NOMO-1 treated with dmso at 0.1 percent for 144 hours (cell line): Measurements from ENCODE around the gene KCNIP4.

Source experiments
- DNase-seq: peaks from one replicate; lab custom pipeline; 2025; ENCODE audit not compliant: unreplicated experiment; lab: John Stamatoyannopoulos, UW

Gene KCNIP4

DNA sequence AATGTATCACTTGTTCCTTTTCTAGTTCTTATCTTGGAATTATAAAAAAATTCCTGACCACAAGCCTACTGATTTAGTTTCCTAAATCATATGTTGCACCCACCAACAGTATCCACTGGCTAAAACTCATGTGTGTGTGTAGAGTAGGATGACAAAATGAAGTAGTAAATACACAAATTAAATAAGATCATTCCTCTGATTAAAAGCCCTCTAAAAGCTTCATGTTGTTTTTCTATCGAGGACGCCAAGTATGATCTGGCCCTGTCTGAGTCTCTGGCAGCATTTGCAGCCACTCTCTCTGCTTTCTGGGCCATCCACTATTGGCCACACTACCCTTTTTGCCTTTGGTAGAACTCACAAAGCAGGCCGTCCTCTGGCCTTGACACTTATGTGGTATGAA is 1064.9 kb downstream of the KCNIP4 start:
- no peak for DNase-seq

DNA sequence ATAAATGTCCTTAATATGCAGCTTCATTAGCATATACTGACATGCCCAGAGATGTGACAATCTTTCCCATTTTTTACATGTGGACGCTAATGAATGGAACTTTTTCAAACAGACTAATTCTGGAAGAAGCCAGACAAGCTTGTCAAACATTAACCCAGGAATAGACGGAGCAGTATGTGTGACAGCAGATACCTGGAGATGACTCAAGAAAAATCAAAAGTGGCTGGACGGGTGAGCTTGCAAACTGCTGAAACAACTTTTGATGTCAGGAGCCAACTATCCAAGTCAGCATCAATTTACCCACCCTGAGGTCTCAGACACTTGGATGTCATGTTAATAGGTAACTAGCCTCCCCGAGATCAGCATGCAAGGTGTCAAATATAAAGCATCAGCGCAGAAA is 1065.3 kb downstream of the KCNIP4 start:
- DNase-seq, result no peak

DNA sequence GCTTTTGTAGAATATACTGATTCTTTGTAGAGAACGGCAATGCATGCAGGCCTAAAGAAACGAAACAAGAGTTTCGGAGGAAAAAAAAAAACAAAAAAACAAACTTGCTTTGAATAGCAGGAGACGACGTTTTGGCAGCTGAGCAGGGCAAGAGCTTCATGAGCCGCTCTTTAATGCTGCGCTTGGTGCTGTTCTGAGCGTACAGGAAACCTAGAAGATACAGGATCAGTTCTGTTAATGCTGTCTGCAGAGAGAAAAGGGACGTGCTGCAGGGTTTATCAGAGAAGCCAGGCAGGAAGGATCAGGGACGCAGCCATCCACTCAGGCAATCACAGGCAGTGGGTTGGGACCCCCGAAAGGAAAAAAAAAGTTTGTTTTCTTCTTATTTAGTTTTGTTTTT is 1066.1 kb downstream of the KCNIP4 start:
- no peak for DNase-seq

DNA sequence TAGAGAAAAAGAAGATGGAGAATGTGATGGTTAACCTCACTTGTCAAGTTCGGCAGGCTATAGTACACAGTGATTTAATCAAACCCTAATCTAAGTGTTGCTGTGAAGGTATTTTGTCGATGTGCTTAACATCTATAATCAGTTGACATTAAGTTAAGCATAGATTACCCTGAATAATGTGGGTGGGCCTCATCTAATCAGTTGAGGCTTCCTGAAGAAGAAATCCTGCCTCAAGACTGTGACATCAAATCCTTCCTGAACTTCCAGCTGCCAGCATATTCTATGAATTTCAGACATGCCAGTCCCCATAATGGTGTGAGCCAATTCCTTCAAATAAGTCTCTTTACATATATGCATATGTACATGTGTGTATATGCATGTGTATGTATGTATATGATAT is 1066.9 kb downstream of the KCNIP4 start:
- DNase-seq, result no peak

DNA sequence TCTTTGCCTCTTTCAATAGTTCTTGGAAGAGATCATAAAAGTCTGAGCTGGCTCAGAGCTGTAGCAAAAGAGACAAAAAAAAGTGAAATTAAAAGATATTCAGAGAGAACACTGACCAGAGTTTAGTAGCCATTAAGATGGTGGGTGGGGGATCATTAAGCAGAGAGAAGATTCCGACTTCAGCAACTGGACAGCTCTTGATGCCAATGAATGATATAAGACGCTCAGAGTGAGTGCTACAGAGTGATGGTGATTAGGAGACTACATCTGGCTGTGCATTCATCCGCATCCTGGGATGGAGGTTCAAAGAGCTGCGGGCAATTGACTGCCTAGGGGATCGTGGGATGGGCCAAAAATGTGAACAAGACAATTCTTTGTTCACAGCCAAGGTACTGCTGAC is 1069.8 kb downstream of the KCNIP4 start:
- no peak for DNase-seq

DNA sequence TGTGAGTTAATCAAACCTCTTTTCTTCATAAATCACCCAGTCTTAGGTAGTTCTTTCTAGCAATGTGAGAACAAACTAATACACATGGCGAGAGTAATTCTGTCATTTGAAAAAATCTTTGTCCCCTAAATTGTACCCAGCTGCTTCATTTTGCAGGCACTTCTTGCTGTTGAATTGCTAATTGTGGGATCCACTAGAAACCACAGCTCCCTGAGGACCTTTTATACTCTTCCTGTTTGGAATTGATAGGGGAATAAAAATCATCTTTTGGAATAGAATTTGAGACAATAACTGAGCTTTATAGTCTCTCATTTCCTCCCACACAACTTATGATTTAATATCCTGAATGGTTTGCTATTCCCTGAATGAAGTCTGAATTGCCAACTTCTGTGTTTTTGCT is 1078.1 kb downstream of the KCNIP4 start:
- DNase-seq, result no peak

DNA sequence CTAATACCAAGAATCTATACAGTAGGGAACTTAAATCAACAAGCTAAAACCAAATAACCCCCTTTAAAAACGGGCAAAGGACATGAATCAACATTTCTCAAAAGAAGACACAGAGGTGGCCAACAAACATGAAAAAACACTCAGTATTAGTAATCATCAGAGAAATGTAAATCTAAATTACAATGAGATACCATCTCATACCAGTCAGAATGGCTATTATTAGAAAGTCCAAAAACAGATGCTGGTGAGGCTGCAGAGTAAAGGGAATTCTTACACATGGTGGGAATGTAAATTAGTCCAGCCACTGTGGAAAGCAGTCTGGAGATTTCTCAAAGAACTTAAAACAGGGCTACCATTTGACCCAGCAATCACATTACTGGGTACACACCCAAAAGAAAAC is 1080.5 kb downstream of the KCNIP4 start:
- DNase-seq, result no peak

DNA sequence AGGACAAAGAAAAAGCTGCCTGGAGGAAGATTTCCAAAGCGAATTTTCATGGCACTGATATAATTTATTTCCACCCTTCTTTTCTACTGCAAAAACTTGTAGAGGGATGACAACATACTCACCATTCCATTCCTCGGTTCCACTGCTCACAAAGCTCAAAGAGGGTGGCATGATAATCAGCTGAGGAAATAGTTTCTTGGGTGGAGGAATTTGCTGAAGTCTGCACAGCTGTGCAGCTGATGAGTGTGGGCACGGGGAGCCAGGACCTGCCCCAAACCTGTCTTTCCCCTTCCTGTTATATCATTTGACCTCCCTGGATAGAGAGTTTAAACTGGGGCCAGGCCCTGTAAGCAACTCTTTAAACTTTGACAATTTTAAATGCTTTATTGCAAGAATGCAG is 1087.7 kb downstream of the KCNIP4 start:
- no peak for DNase-seq

DNA sequence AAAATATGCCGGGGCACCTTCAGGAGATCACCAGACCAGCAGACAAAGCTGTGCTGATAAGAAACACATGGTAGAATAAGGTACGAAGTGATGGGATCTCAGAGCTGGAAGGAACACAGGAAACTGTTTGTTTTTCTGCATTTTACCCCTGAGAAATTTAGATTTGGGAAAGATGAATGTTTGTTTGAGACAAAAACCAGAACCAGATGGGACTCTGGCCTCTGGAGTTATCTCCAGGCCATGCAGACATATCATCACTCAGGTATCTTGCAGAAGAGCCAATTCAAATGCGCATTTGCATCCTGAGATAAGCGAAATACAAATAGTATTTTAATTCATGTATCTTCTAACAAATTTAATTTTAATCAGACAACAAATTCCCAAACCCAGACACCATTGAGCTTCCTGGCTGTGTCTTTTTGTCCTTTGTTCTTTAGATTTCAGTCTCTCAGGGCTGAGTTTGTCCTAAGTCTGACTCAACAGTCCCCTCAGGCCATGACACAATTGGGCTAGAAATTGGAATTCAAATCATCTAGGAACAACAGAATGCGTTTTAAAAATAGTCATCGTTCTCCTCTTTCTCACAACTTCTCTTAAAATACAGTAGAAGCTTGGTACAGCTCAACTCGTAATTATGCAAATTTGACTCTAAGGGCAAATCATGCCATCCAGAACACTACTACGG is 1089.3 kb downstream of the KCNIP4 start:
- DNase-seq, result no peak

DNA sequence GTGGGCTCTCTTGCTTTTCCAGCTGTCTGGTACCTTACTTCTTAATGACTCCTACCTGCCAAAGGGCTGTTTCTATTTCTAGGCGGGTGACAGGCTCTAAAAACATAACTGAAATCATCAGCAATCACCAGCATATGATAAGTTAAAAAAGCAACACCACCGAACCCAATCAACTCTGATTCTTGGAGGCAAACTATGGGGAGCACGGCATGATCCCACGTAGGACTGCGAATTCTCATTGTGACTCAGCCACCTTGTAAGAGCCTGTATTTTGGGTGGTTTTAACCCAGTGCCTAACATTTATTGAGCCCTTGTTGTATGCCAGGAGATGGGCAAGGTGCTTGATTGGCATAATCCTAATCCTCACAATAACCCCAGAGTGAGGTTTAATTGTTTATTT is 1091.5 kb downstream of the KCNIP4 start:
- DNase-seq, result no peak

DNA sequence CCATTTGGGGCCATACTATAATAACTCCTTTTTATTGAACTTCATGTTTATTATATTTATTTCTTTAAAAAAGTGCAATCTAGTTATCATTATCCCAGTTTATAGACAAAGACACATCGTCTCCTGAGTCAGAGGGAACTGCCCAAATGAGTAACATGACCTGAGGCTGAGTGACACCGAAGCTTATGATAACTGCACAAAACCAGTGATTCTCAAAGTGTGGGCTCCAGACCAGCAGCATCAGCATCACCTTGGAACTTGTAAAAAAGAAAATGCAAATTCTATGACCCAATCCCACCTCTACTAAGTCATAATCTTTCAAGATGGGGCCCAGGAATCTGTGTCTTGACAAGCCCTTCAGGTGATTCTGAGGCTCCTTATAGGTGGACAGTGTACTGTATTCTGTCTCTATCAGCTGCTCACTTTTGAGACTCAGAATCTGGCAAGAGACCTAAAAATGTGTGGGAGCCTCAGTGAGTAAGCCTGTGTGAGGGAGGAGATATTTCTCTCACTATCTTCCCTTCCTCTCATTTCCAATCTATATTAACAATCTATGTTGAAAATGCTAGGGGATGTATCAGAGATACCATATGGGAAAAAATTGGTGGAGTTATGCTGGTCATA is 1101.3 kb downstream of the KCNIP4 start:
- DNase-seq, result no peak

DNA sequence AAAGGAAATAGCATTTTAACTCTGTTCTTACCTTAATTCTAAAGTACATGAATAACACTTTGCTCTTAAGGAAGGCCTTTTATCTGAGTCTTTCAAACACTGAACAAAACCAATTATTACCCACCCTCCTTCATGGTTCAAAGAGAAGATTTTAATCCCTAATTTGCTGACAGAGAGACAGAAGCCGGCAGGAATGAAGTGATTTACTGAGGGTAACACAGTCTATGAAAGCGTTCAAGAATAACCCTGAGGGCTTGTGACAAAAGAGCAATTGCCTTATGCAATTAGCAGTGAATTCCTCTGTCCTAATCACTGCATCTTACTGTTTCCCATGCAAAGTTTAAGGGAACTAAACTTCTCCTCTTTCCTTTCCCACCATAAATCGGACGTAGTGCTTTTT is 1104.3 kb downstream of the KCNIP4 start:
- no peak for DNase-seq

DNA sequence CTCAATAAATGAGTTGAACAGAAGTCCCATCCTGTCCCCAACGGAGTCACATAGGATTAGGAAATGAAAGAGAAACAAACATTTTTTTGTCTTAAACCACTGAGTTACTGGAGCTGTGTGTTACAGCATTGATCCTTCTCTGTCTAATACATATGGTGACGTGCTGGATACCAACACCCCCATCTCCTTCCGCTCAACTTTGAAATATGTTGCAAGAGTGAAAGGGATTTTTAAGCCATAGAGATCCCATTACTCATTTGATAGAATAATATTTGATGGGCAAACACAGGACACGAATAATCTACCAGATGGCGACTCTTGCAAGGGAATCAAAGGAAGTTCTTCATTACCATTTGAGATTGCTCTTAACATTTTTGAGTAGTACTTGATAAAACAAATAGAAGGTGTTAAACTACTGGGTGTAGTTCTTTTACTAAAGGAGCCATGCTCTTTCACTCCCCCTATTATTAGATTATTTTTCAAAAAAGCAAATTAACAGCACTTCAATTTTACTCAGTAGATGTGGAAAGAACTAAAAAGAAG is 1107.9 kb downstream of the KCNIP4 start:
- no peak for DNase-seq

DNA sequence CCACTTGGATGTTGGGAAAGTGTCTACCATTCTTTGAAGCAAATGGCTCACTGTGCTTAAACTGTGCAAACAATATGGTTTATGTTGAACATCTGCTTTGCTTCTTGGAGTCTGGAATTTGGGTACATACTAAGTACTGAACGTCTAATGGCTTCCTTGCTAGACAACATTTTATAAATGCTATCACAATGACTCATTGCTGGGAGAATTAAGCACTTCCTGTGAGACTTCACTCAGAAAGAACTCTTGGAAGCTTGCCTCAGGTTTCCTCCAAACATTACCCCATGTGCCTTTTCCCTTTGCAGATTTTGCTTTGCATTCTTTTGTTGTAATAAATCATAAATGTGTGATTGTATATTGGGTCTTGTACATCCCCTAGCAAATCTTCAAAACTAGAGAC is 1108.6 kb downstream of the KCNIP4 start:
- no peak for DNase-seq

DNA sequence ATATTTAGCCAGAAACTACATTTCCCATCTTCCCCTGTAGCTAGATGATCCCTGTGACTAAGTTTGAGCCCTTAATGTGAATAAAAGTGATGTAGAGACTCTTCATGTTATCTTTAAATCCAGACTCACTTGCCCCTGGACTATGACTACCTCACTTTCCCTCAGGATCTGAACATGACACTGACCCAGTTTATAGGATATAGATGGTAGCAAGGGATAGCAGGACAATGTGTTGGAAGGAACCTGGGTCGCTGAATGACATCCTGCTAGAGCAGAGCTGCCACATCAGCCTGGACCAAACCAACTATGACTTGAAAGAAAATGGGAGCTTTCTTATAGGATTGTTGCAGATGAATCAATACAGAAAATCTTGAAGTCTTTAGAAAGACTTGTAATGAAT is 1110.1 kb downstream of the KCNIP4 start:
- no peak for DNase-seq

DNA sequence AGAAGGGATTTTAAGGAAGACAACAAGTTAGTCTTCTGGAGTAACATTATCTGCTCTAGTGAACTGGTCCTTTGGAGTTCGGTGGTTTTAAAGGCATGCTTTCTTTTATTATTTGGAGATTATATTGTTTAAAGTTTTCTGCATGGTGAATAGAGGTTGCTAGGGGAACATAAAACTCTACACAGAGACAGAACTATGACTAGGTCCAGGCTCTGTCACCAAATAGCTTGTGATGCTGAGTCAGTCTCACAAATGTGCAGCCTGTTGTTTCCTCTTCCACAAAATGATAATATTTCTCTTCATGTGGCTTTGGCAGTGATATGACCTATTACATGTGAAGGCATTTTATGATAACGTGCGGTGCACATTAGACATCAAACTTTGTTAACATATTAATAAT is 1115.7 kb downstream of the KCNIP4 start:
- no peak for DNase-seq

DNA sequence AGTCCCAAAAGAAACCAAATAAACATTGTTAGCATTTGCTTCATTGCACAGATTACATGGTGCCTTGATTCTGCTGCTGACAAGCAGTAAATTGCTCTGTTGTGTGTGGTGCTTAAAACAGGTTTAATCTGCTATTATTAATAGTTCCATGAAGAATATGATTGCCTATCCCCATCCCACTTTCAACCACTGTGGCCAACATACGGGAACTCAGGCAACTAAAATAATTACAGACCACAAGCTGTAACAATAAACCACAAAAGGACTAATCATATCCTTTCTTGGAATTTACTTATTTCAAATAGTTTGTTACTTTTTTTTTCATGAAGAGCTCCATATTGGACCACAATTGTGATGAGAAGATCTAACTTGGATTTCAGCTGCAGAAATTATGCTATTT is 1116.8 kb downstream of the KCNIP4 start:
- DNase-seq, result no peak

DNA sequence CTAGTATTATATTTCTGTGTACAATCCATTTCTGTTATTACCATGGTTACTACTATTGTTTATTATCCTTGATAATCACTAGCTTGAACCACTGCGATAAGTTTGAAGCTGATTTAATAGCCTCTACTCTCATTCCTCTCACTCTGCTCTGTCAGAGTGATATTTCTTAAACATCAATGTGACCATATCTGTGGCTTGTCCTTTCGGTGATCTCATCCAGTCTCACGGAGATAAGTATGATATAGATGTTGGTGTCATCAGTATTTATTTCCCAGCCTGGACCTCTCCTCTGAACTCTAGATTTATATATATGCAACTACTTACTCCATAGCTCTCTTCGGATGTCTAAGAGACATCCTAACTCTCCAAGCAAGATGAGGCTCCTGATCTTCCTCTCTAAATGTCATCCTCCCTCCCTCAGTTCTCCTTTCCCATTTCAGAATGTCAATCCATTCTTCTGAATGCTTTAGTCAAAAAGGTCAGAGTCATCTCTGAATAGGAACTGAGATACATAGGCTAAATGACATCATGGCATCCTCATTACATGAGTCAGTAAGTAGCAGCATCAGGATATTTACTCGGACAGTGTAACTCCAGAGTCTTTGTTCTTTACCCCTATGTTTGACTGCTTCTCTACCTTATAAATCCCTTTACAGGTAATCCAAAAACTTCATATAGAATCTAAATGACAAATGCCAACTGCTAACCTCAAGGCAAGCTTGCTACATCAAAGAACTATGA is 1118.8 kb downstream of the KCNIP4 start:
- DNase-seq, result no peak

DNA sequence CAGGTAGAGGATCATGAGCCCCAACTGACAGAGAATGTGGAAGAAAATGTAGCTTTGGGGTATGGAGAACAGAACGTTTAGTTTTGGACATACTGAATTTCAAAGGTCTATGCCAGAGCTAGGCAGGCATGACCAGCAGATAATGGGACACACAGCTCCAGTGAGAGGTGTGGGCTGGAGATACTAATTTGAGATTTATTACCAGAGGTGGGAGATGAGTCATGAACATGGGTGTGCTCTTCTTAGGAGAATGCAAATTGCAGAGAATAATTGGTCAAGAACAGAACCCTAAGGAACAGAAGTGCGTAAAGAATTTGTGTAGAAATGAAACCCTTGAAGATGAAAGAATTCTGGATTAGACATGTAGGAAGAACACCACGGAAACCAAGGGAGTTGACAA is 1123.1 kb downstream of the KCNIP4 start:
- no peak for DNase-seq

DNA sequence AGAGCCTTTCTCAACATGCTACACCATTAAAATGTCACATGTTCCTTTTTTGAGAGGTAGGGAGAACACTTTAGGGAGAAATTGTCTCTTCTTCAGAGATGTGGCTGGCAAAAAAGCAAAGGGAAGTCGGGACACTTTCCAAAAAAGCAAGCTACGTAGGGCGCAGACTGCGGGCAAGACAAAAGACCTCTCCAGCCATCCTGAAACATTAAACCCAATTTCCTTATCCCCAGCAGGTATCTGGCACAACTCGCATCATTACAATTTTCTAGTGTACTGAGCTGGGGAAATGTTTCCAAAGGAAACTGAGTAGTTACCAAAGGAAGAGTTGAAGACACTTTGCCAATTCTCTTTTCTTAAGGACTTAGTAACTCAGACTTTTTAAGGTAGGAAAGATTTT is 1132.3 kb downstream of the KCNIP4 start:
- DNase-seq, result no peak

DNA sequence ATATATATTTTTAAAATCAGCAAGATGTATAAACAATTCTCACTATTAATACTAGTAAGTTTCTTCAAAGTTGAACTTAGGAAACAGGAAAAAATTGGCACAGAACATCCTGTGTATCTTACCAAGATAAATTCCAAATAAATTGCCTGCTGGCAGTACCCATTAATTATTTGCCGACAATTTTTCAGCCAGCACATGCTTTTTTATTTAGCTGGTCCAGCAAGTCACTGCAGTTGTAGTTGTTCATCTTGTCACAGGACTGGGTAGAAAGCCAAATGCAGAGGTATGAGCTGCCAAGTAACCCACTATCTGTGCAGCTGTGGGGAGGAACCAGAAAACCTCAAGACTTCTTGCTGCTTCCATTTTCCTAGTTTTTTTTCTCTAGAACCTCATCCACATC is 1134.9 kb downstream of the KCNIP4 start:
- no peak for DNase-seq

DNA sequence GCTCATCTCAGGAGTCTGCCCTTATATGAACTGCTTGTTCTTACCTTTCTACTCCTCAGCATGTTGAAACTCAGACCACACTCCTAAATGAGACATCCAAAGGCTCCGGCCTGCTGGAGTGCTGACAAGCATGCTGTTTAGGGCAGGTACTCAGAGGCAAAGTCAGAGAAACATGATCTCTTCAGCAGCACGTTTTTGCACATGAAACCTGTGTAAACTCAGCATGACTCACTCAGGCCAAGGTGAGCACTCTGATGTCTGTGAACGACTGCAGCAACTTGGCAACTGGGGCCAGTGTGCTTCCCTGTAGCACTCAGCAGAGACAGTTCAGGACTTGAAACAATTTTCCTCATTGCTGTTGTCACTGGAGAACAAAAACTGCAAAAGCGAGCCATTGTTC is 1138.8 kb downstream of the KCNIP4 start:
- no peak for DNase-seq
